HG03432 (cell line): ENCODE data around the gene CDH2.

Experiments used
- ATAC-seq: cut with Tn5 transposase; IDR thresholded peaks from one replicate; pipeline ENCODE4 v1.9.1; 2021; ENCODE audit warnings: mild to moderate bottlenecking, moderate library complexity; ENCODE audit not compliant: unreplicated experiment

The CDH2 gene

GRCh38 chr18:28128659-28128980 is 48.3 kb downstream of the CDH2 start:
- ATAC-seq: no peak

GRCh38 chr18:28127763-28128658 is 48.9 kb downstream of the CDH2 start:
- no peak for ATAC-seq

GRCh38 chr18:28127228-28127627 is 49.7 kb downstream of the CDH2 start:
- no peak for ATAC-seq

GRCh38 chr18:28126768-28127167 is 50.2 kb downstream of the CDH2 start:
- no peak for ATAC-seq

- ATAC-seq: no peak
Measured at GRCh38 chr18:28125051-28125450, 51.9 kb downstream of the CDH2 start.

- no peak for ATAC-seq
Measured at GRCh38 chr18:28124131-28125029, 52.5 kb downstream of the CDH2 start.

- no peak for ATAC-seq
Measured at GRCh38 chr18:28123401-28124030, 53.4 kb downstream of the CDH2 start.

- ATAC-seq: no peak
Measured at GRCh38 chr18:28120828-28121515, 56.0 kb downstream of the CDH2 start.

- ATAC-seq: no peak
Measured at GRCh38 chr18:28116461-28116860, 60.5 kb downstream of the CDH2 start.

GRCh38 chr18:28115149-28115550 is 61.8 kb downstream of the CDH2 start:
- no peak for ATAC-seq

GRCh38 chr18:28114472-28114871 is 62.5 kb downstream of the CDH2 start:
- ATAC-seq: no peak

- no peak for ATAC-seq
Measured at GRCh38 chr18:28113271-28114029, 63.5 kb downstream of the CDH2 start.

- no peak for ATAC-seq
Measured at GRCh38 chr18:28112056-28112470, 64.9 kb downstream of the CDH2 start.

- ATAC-seq: no peak
Measured at GRCh38 chr18:28110924-28111323, 66.0 kb downstream of the CDH2 start.

GRCh38 chr18:28109781-28110560 is 67.0 kb downstream of the CDH2 start:
- no peak for ATAC-seq

GRCh38 chr18:28108814-28109213 is 68.1 kb downstream of the CDH2 start:
- ATAC-seq: no peak

GRCh38 chr18:28108254-28108653 is 68.7 kb downstream of the CDH2 start:
- no peak for ATAC-seq

GRCh38 chr18:28099237-28099636 is 77.7 kb downstream of the CDH2 start:
- no peak for ATAC-seq

- no peak for ATAC-seq
Measured at GRCh38 chr18:28095631-28096030, 81.3 kb downstream of the CDH2 start.
